ENCODE measurements around the gene ID3.

- TF ChIP-seq EP300 (IDR thresholded peaks at IDR 0.05) = no peak
- no peak for TF ChIP-seq POLR2A (IDR thresholded peaks at IDR 0.05)
- TF ChIP-seq CTCF (IDR thresholded peaks at IDR 0.05) = no peak
These were observed 32.3 kb upstream of the ID3 start for GRCh38 chr1:23591460-23592208.

Measured in suprapubic skin (tissue), 3 donors.